ENCODE measurements around the gene C19orf85.

- TF ChIP-seq, protein P1, sequence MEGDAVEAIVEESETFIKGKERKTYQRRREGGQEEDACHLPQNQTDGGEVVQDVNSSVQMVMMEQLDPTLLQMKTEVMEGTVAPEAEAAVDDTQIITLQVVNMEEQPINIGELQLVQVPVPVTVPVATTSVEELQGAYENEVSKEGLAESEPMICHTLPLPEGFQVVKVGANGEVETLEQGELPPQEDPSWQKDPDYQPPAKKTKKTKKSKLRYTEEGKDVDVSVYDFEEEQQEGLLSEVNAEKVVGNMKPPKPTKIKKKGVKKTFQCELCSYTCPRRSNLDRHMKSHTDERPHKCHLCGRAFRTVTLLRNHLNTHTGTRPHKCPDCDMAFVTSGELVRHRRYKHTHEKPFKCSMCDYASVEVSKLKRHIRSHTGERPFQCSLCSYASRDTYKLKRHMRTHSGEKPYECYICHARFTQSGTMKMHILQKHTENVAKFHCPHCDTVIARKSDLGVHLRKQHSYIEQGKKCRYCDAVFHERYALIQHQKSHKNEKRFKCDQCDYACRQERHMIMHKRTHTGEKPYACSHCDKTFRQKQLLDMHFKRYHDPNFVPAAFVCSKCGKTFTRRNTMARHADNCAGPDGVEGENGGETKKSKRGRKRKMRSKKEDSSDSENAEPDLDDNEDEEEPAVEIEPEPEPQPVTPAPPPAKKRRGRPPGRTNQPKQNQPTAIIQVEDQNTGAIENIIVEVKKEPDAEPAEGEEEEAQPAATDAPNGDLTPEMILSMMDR (IDR thresholded peaks at IDR 0.05) = no peak
- TF ChIP-seq POLR2AphosphoS5 (IDR thresholded peaks at IDR 0.05) = no peak
These were observed 37.8 kb upstream of the C19orf85 start for GRCh38 chr19:55502197-55502952.

All from gastroesophageal sphincter (tissue), 3 donors.